SU-DHL-6 (cell line): ENCODE data around the gene RAN.

ENCODE experiments used
- H2AFZ ChIP-seq: fragments of 200-600 bp; sonication (generic); 2 replicates; pipeline ENCODE4 v1.6.1; 2014; ENCODE audit warnings: low read depth, mild to moderate bottlenecking, moderate library complexity, mixed read lengths, antibody characterized with exemption, low read length; ENCODE audit not compliant: severe bottlenecking
- H3F3A ChIP-seq: fragments of 200-600 bp; shearing (Covaris generic); 2 replicates; pipeline ENCODE4 v1.6.0; 2016; ENCODE audit warnings: antibody characterized with exemption, mild to moderate bottlenecking; ENCODE audit not compliant: insufficient read depth
- H3K27ac ChIP-seq: fragments of 200-600 bp; sonication (generic); 2 replicates; pipeline ENCODE4 v1.5.1; 2016; ENCODE audit warnings: low read depth, mild to moderate bottlenecking, low read length, moderate library complexity, mixed read lengths
- H3K27me3 ChIP-seq: fragments of 200-600 bp; sonication (generic), shearing (Covaris generic); 2 replicates; pipeline ENCODE4 v1.6.0; 2014; ENCODE audit warnings: mild to moderate bottlenecking, low read length
- H3K36me3 ChIP-seq: fragments of 200-600 bp; sonication (generic); 2 replicates; pipeline ENCODE4 v1.6.1; 2014; ENCODE audit warnings: mild to moderate bottlenecking, low read length, mixed read lengths
- H3K4me2 ChIP-seq: fragments of 300-600, 200-600 bp; shearing (Covaris generic), sonication (generic); 2 replicates; pipeline ENCODE4 v1.6.0; 2014; ENCODE audit warnings: low read length, low read depth, mild to moderate bottlenecking; ENCODE audit not compliant: poor library complexity, severe bottlenecking
- H3K4me3 ChIP-seq: fragments of 200-600 bp; sonication (generic); 2 replicates; pipeline ENCODE4 v1.5.1; 2014; ENCODE audit warnings: antibody characterized with exemption, low read length, mild to moderate bottlenecking, mixed read lengths; ENCODE audit not compliant: insufficient read depth, poor library complexity, severe bottlenecking
- H3K79me2 ChIP-seq: fragments of 200-600 bp; sonication (generic); 2 replicates; pipeline ENCODE4 v1.6.1; 2014; ENCODE audit warnings: mild to moderate bottlenecking, low read length, moderate library complexity; ENCODE audit not compliant: insufficient read depth
- H3K9ac ChIP-seq: fragments of 200-600 bp; sonication (generic); 2 replicates; pipeline ENCODE4 v1.7.0; 2014; ENCODE audit warnings: mild to moderate bottlenecking, low read length
- H3K9me2 ChIP-seq: fragments of 200-600 bp; sonication (generic); replicated peaks from 2 replicates; pipeline ENCODE4 v1.6.1; 2014; ENCODE audit warnings: low read length; ENCODE audit not compliant: insufficient read depth
- H3K9me3 ChIP-seq: fragments of 200-600 bp; sonication (generic); 2 replicates; pipeline ENCODE4 v1.6.1; 2014; ENCODE audit warnings: low read length, mixed read lengths; ENCODE audit not compliant: insufficient read depth
- H4K20me1 ChIP-seq: fragments of 200-600 bp; sonication (generic); 2 replicates; pipeline ENCODE4 v1.6.1; 2014; ENCODE audit warnings: low read depth, mild to moderate bottlenecking, antibody characterized with exemption, low read length, moderate library complexity, mixed read lengths
- CTCF ChIP-seq: fragments of 200-600 bp; sonication (generic); IDR thresholded peaks from one replicate; pipeline ENCODE4 v1.5.1; 2017; ENCODE audit warnings: antibody characterized with exemption, mild to moderate bottlenecking, low read length, moderate library complexity; ENCODE audit not compliant: insufficient read depth, poor library complexity, severe bottlenecking
- EZH2phosphoT487 ChIP-seq: fragments of 200-600 bp; sonication (generic), shearing (Covaris generic); conservative IDR thresholded peaks from 2 replicates; pipeline ENCODE4 v1.6.1; 2018; ENCODE audit warnings: mild to moderate bottlenecking, antibody characterized with exemption, low read length, moderate library complexity, mixed read lengths

Gene RAN

GRCh38 chr12:130909111-130909510 lies 37.2 kb downstream of the RAN start:
- Histone ChIP-seq H3K27ac (no peak overlapping the region), H4K20me1 (no peaks in the 10 kb centered on the region), H3F3A (no peaks in the 10 kb centered on the region), H3K79me2 (no peaks in the 10 kb centered on the region), H3K9me2 (no peaks in the 10 kb centered on the region), H3K36me3 (no peaks in the 10 kb centered on the region), H3K9ac (no peak overlapping the region), H3K9me3 (0 out of 2 replicates have a peak, but pooled peaks cover 7% of the 10 kb centered on the region), H2AFZ (no peak overlapping the region), H3K27me3 (no peaks in the 10 kb centered on the region), H3K4me2 (no peak overlapping the region), H3K4me3 (no peak overlapping the region)
- TF ChIP-seq CTCF (no peak), EZH2phosphoT487 (no peak)

- Histone ChIP-seq H3K36me3 (no peaks in the 10 kb centered on the region), H3K9me3 (0 out of 2 replicates have a peak, but pooled peaks cover 7% of the 10 kb centered on the region)
Measured at GRCh38 chr12:130911193-130911592, 39.3 kb downstream of the RAN start.

GRCh38 chr12:130911933-130912332 lies 40.1 kb downstream of the RAN start:
- H3K9me2 ChIP-seq: no peaks in the 10 kb centered on the region
- 0 out of 2 replicates have a peak, but pooled peaks cover 7% of the 10 kb centered on the region for H3K9me3 ChIP-seq
- H3K4me3 ChIP-seq: no peak overlapping the region
- no peak overlapping the region for H3K9ac ChIP-seq
- TF ChIP-seq EZH2phosphoT487 (no peak), CTCF (no peak)
- H3K27ac ChIP-seq: no peak overlapping the region
- H3K36me3 ChIP-seq: no peaks in the 10 kb centered on the region
- H3F3A ChIP-seq: no peaks in the 10 kb centered on the region
- no peaks in the 10 kb centered on the region for H3K27me3 ChIP-seq
- no peak overlapping the region for H3K4me2 ChIP-seq
- no peaks in the 10 kb centered on the region for H3K79me2 ChIP-seq
- H4K20me1 ChIP-seq: no peaks in the 10 kb centered on the region
- H2AFZ ChIP-seq: no peak overlapping the region

More at GRCh38 chr12:130911193-130911592, 39.3 kb downstream of the RAN start:
- H3K4me3 ChIP-seq: no peak overlapping the region
- no peak overlapping the region for H3K27ac ChIP-seq
- H3F3A ChIP-seq: no peaks in the 10 kb centered on the region
- H4K20me1 ChIP-seq: no peaks in the 10 kb centered on the region
- no peak overlapping the region for H2AFZ ChIP-seq
- H3K9ac ChIP-seq: no peak overlapping the region
- H3K9me2 ChIP-seq: no peaks in the 10 kb centered on the region
- no peaks in the 10 kb centered on the region for H3K79me2 ChIP-seq
- TF ChIP-seq EZH2phosphoT487 (no peak), CTCF (no peak)
- no peak overlapping the region for H3K4me2 ChIP-seq
- no peaks in the 10 kb centered on the region for H3K27me3 ChIP-seq
